ENCODE measurements around the gene SPEN.

SPEN gene

GRCh38 chr1:15849775-15850324, 2.3 kb downstream of the SPEN start:
- POLR2A ChIA-PET: interaction anchor here (1.0 kb wide), 1 partner anchor 99 kb away, joined by 3 read pairs; no protein-coding TSS in a partner anchor
- H3K4me3 ChIP-seq (ENCODE audit: low read depth, low read length): peak overlapping the region; percentile 92
- TF ChIP-seq, protein P1, sequence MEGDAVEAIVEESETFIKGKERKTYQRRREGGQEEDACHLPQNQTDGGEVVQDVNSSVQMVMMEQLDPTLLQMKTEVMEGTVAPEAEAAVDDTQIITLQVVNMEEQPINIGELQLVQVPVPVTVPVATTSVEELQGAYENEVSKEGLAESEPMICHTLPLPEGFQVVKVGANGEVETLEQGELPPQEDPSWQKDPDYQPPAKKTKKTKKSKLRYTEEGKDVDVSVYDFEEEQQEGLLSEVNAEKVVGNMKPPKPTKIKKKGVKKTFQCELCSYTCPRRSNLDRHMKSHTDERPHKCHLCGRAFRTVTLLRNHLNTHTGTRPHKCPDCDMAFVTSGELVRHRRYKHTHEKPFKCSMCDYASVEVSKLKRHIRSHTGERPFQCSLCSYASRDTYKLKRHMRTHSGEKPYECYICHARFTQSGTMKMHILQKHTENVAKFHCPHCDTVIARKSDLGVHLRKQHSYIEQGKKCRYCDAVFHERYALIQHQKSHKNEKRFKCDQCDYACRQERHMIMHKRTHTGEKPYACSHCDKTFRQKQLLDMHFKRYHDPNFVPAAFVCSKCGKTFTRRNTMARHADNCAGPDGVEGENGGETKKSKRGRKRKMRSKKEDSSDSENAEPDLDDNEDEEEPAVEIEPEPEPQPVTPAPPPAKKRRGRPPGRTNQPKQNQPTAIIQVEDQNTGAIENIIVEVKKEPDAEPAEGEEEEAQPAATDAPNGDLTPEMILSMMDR (IDR thresholded peaks at IDR 0.05; ENCODE audit: insufficient read depth, low read length, missing control alignments): no peak
- CTCF ChIA-PET: interaction anchor here (1.0 to 2.6 kb wide), 5 partner anchors 9 to 145 kb away, joined by 3 to 7 read pairs (median 4); no protein-coding TSS in a partner anchor
- DNase-seq (ENCODE audit: low read depth, low spot score): no peak

GRCh38 chr1:15850471-15851001, 3.0 kb downstream of the SPEN start:
- H3K4me3 ChIP-seq (ENCODE audit: low read depth, low read length): peak overlapping the region; percentile 36
- TF ChIP-seq, protein P1 (IDR thresholded peaks at IDR 0.05; ENCODE audit: insufficient read depth, low read length, missing control alignments): no peak
- DNase-seq (ENCODE audit: low read depth, low spot score): no peak
- CTCF ChIA-PET: interaction anchor here (1.2 to 2.6 kb wide), 4 partner anchors 9 to 144 kb away, joined by 3 to 7 read pairs (median 5); no protein-coding TSS in a partner anchor
- POLR2A ChIA-PET: no interaction called here

DNA sequence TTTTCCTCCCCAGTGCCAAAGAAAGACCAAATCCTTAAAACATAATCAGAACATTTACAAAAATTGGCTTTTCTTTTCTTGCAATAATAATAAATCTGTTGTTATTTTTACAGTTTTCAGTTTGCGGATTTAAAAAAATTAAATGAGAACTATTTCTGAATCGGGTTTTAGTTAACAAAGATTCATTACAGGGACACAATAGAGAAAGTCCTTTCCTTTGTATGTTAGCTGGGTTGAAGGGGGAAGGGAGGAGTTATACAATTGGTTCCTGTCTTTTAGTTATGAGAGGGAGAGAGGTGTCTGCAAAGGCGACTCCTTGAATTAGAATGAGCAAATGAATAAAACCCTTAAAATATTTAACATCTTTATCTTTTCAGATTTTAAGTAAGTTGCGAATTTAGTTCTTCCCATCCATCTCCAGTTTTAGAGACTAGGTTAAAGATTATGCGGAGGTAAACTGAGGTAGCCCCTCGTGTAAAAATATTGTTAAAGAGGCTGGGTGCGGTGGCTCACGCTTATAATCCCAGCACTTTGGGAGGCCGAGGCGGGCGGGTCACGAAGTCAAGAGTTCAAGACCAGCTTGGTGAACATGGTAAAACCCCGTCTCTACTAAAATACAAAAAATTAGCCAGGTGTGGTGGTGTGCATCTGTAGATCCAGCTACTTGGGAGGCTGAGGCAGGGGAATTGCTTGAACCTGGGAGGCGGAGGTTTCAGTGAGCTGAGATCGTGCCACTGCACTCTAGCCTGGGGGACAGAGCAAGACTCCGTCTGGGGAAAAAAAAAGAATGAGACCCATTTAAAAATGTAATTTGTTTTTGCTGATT, 3.9 kb downstream of the SPEN start:
- TF ChIP-seq, protein P1 (IDR thresholded peaks at IDR 0.05; ENCODE audit: insufficient read depth, low read length, missing control alignments): no peak
- CTCF ChIA-PET: interaction anchor here (0.6 to 1.4 kb wide), 3 partner anchors 36 to 400 kb away, joined by 3 to 4 read pairs (median 4); no protein-coding TSS in a partner anchor
- no peak for DNase-seq (ENCODE audit: low read depth, low spot score)
- no peak overlapping the region for H3K4me3 ChIP-seq (ENCODE audit: low read depth, low read length)
- POLR2A ChIA-PET: no interaction called here

GRCh38 chr1:15852036-15852827, 4.7 kb downstream of the SPEN start:
- no peak overlapping the region for H3K4me3 ChIP-seq (ENCODE audit: low read depth, low read length)
- DNase-seq (ENCODE audit: low read depth, low spot score): no peak
- POLR2A ChIA-PET: interaction anchor here (0.6 kb wide), 1 partner anchor 38 kb away, joined by 3 read pairs; no protein-coding TSS in a partner anchor
- TF ChIP-seq, protein P1 (IDR thresholded peaks at IDR 0.05; ENCODE audit: insufficient read depth, low read length, missing control alignments): no peak
- CTCF ChIA-PET: interaction anchor here (0.6 to 0.8 kb wide), 2 partner anchors 37 to 400 kb away, joined by 3 to 4 read pairs; no protein-coding TSS in a partner anchor

DNA sequence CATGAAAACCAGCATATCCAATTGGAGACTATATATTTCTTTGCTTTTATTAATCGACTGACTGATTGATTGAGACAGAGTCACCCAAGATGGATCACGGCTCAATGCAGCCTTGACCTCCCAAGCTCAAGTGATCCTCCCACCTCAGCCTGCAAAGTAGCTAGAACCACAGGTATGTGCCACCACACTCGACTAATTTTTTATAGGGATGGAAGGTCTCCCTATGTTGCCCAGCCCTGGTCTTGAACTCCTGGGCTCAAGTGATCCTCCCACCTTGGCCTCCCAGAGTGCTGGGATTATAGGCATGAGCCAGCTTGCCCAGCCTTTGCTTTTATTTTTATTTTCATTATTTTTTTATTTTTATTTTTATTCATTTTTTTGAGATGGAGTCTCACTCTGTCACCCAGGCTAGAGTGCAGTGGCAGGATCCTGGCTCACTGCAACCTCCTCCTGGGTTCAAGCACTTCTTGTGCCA, 5.4 kb downstream of the SPEN start:
- ChIA-PET POLR2A (interaction anchor here (0.6 kb wide), 1 partner anchor 37 kb away, joined by 3 read pairs; no protein-coding TSS in a partner anchor), CTCF (no interaction called here)
- DNase-seq (ENCODE audit: low read depth, low spot score): no peak
- TF ChIP-seq, protein P1 (IDR thresholded peaks at IDR 0.05; ENCODE audit: insufficient read depth, low read length, missing control alignments): no peak
- no peak overlapping the region for H3K4me3 ChIP-seq (ENCODE audit: low read depth, low read length)

Measured in AG04449 (cell line).